ENCODE measurements around the gene E2F1.

The E2F1 gene

GRCh38 chr20:33656783-33657703 lies 29.1 kb downstream of the E2F1 start:
- CTCF ChIA-PET = interaction anchor here (10.9 kb wide), 1 partner anchor 8 kb away, joined by 99 read pairs; the partner anchor contains the start of genes ACTL10 and C20orf144
- TF ChIP-seq CTCF (IDR thresholded peaks at IDR 0.05; ENCODE audit: insufficient read depth, low read length, missing control alignments) = no peak
- no peak overlapping the region for H3K4me3 ChIP-seq (ENCODE audit: low read depth, low read length)
- POLR2A ChIA-PET = no interaction called here
- no peak for DNase-seq (ENCODE audit: low read depth, low spot score)

DNA sequence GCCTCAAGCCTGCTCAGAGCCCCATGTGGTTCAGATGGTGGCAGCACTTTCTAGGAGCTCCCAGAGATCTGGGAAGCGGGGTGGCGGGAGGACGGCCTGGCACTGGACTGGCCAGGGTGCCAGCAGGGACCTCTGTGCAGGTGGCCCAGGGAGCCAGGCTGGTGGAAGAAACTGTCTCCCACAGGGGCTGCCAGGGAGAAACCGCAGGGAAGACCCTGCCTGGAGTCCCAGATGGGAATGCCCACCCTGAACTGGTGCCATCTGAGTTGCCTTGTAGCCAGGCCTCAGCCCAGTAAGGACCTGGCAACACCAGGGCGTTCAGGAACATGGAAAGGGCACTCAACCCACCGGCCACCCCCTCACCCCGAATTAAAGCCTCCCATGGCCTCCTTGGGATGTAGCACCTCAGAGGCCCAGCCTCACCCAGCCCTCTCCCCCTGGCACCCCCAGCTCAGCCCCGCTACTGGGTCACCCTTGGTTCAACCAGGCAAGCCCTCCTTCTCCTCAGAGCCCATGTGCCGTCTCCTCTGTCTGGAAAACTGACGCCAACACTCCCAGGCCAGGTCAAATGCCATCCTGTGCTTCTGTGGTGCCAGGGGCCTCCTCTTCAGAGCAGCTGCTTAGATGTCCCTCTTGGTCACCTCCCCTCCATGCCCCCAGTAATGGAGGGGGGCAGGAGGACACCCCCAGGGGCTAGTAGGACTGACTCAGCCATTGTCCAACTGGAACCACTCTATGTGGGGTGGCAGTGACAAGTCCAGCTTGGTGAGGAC lies 30.0 kb downstream of the E2F1 start:
- no peak for DNase-seq (ENCODE audit: low read depth, low spot score)
- ChIA-PET CTCF (interaction anchor here (0.6 to 10.9 kb wide), 3 partner anchors 9 to 836 kb away, joined by 3 to 99 read pairs (median 3); partner anchors contain the start of genes ACTL10, C20orf144 and MAPRE1), POLR2A (interaction anchor here (1.0 kb wide), 1 partner anchor 7 kb away, joined by 3 read pairs; no protein-coding TSS in a partner anchor)
- H3K4me3 ChIP-seq (ENCODE audit: low read depth, low read length) = no peak overlapping the region
- TF ChIP-seq CTCF (IDR thresholded peaks at IDR 0.05; ENCODE audit: insufficient read depth, low read length, missing control alignments) = no peak

DNA sequence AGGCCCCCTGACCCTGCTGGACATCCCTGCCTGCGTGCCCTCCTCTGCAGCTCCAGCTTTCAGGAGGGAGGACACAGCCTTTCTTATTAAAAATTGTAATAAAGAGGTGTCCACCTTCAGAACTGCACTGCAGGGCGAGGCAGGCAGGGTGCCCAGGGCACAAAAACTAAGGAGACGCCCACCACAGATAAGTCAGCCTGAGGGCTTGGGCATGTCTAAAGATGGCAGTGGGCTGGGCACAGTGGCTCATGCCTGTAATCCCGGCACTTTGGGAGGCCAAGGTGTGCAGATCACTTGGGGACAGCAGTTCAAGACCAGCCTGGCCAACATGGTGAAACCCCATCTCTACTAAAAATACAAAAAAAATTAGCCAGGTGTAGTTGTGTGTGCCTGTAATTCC lies 31.0 kb downstream of the E2F1 start:
- no peak for DNase-seq (ENCODE audit: low read depth, low spot score)
- no peak overlapping the region for H3K4me3 ChIP-seq (ENCODE audit: low read depth, low read length)
- POLR2A ChIA-PET = interaction anchor here (0.5 to 1.0 kb wide), 2 partner anchors 8 to 913 kb away, joined by 3 read pairs; no protein-coding TSS in a partner anchor
- no peak for TF ChIP-seq CTCF (IDR thresholded peaks at IDR 0.05; ENCODE audit: insufficient read depth, low read length, missing control alignments)
- CTCF ChIA-PET = interaction anchor here (2.8 to 10.9 kb wide), 3 partner anchors 10 to 198 kb away, joined by 11 to 99 read pairs (median 33); partner anchors contain the start of genes ACTL10 and C20orf144

DNA sequence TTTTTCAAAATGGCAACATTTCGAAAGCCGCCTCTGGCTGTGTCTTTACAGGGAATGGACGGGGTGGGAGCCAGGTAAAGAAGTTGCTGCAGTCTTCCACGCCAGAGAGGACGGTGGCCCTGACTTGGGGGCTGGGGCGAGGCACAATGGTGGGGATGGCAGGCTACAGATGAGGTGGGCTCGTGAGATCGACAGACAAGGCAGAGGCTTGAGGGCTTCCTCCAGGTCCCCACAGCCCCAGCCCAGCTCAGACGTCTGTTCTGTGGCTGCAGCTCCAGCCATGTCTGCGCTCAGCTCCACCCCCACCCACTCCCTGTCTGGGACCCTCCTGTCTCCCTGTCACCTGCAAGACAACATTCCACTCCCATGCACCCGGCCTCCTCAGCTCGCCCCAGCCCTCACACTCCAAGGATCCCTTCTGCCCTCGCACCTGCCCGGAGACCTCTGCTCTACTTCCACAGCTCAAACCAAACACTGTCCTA lies 31.5 kb downstream of the E2F1 start:
- CTCF ChIA-PET = interaction anchor here (0.9 to 10.9 kb wide), 8 partner anchors 10 to 260 kb away, joined by 3 to 99 read pairs (median 8); partner anchors contain the start of genes ACTL10, C20orf144 and SNTA1
- DNase-seq (ENCODE audit: low read depth, low spot score) = no peak
- no peak for TF ChIP-seq CTCF (IDR thresholded peaks at IDR 0.05; ENCODE audit: insufficient read depth, low read length, missing control alignments)
- POLR2A ChIA-PET = interaction anchor here (0.5 to 1.0 kb wide), 2 partner anchors 9 to 913 kb away, joined by 3 read pairs; no protein-coding TSS in a partner anchor
- H3K4me3 ChIP-seq (ENCODE audit: low read depth, low read length) = no peak overlapping the region

GRCh38 chr20:33653900-33654596 lies 32.1 kb downstream of the E2F1 start:
- no peak for TF ChIP-seq CTCF (IDR thresholded peaks at IDR 0.05; ENCODE audit: insufficient read depth, low read length, missing control alignments)
- POLR2A ChIA-PET = interaction anchor here (1.8 kb wide), 1 partner anchor 9 kb away, joined by 5 read pairs; the partner anchor contains the start of gene C20orf144
- DNase-seq (ENCODE audit: low read depth, low spot score) = no peak
- CTCF ChIA-PET = interaction anchor here (0.6 to 10.9 kb wide), 24 partner anchors 11 to 477 kb away, joined by 3 to 99 read pairs (median 4); partner anchors contain the start of genes ACTL10, C20orf144, CBFA2T2 and CDK5RAP1
- H3K4me3 ChIP-seq (ENCODE audit: low read depth, low read length) = no peak overlapping the region
